ENCODE data around the gene LPCAT2. TPM values are rescaled to one million over a fixed set of nuclear protein-coding genes. Genes with fewer than 3 reads are reported as not detected.

LPCAT2 gene
- total RNA-seq, 6 donors from 2014 or later: 14.4 to 33.9 (median 26.9) TPM

GRCh38 chr16:55505333-55506015 is 3.4 kb upstream of the LPCAT2 start:
- peaks cover 0 to 11% (median 4%) of the 10 kb centered on the region in 4 donors for H3K36me3 ChIP-seq
- H3K27me3 ChIP-seq: no peaks in the 10 kb centered on the region
- no peaks in the 10 kb centered on the region for H3K9me3 ChIP-seq
- TF ChIP-seq POLR2AphosphoS5 (IDR thresholded peaks at IDR 0.05) (no peak), POLR2A (IDR thresholded peaks at IDR 0.05) (no peak), CTCF (IDR thresholded peaks at IDR 0.05) (no peak), EP300 (IDR thresholded peaks at IDR 0.05) (no peak)
- no peak for ATAC-seq (ENCODE audit: low FRiP score in 2 of 2)
- no peak overlapping the region for H3K27ac ChIP-seq
- DNase-seq: no peak
- H3K4me3 ChIP-seq: no peak overlapping the region
- peaks cover 12 to 45% (median 24%) of the 10 kb centered on the region in 4 donors for H3K4me1 ChIP-seq
- 89 to 99% methylated on average over 9 to 10 of the region's 10 CpGs for WGBS, 2 donors

DNA sequence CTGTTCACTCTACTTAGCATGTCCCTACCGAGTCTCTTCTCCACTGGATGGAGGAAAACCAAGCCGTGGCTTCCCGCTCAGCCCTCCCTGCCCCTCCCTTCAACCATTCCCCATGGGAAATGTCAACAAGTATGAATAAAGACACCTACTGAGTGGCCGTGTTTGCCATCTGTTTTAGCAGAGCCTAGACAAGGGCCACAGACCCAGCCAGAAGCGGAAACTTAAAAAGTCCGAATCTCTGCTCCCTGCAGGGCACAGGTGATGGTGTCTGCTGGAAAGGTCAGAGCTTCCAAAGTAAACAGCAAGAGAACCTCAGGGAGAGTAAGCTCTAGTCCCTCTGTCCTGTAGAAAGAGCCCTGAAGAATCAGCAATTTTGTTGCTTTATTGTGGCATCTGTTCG is 2.8 kb upstream of the LPCAT2 start:
- peaks cover 0 to 11% (median 4%) of the 10 kb centered on the region in 4 donors for H3K36me3 ChIP-seq
- TF ChIP-seq CTCF (IDR thresholded peaks at IDR 0.05) (no peak), EP300 (IDR thresholded peaks at IDR 0.05) (no peak), POLR2AphosphoS5 (IDR thresholded peaks at IDR 0.05) (no peak), POLR2A (IDR thresholded peaks at IDR 0.05) (no peak)
- H3K9me3 ChIP-seq: no peaks in the 10 kb centered on the region
- no peak for ATAC-seq (ENCODE audit: low FRiP score in 2 of 2)
- H3K4me1 ChIP-seq: peaks cover 9 to 41% (median 22%) of the 10 kb centered on the region in 4 donors
- no peak for DNase-seq
- no peak overlapping the region for H3K27ac ChIP-seq
- H3K4me3 ChIP-seq: no peak overlapping the region
- no peaks in the 10 kb centered on the region for H3K27me3 ChIP-seq
- 84 to 85% methylated on average over 7 of the region's 7 CpGs for WGBS, 2 donors

DNA sequence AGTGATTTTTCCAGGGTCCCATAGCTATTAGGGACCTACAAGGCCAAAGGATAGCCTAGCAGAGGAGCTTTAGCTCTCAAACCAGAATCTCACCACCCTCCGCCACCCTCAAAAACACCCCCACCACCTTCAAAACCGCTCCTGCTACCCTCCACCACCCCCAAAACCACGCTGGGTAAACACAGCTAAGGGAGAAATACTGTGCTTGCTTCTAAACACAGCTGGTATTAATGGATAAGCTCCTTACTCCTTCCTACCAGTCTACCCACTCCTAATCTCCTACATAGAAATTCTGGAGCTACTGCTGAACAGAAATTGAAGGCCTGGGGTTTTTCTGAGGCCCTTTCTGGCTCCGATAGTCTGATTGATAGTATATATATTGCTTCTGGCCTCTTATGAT is 2.2 kb upstream of the LPCAT2 start:
- peaks cover 6 to 39% (median 20%) of the 10 kb centered on the region in 4 donors for H3K4me1 ChIP-seq
- TF ChIP-seq POLR2AphosphoS5 (IDR thresholded peaks at IDR 0.05) (no peak), CTCF (IDR thresholded peaks at IDR 0.05) (no peak), POLR2A (IDR thresholded peaks at IDR 0.05) (no peak), EP300 (IDR thresholded peaks at IDR 0.05) (no peak)
- H3K27me3 ChIP-seq: no peaks in the 10 kb centered on the region
- no peak for DNase-seq
- WGBS, 2 donors: 72 to 76% methylated on average over 4 of the region's 4 CpGs
- peaks cover 0 to 11% (median 4%) of the 10 kb centered on the region in 4 donors for H3K36me3 ChIP-seq
- H3K27ac ChIP-seq: no peak overlapping the region
- H3K9me3 ChIP-seq: no peaks in the 10 kb centered on the region
- no peak for ATAC-seq (ENCODE audit: low FRiP score in 2 of 2)
- no peak overlapping the region for H3K4me3 ChIP-seq

GRCh38 chr16:55508271-55508921 is 476 bp upstream of the LPCAT2 start:
- Histone ChIP-seq H3K4me3 (peak overlapping the region in 3 of 4 donors; percentile 62 to 77 (median 65)), H3K36me3 (peaks cover 0 to 11% (median 4%) of the 10 kb centered on the region in 4 donors), H3K4me1 (peaks cover 1 to 22% (median 5%) of the 10 kb centered on the region in 4 donors), H3K27ac (peak overlapping the region in 3 of 4 donors; percentile 76 to 89 (median 86)), H3K27me3 (no peaks in the 10 kb centered on the region), H3K9me3 (peaks cover 0 to 6% (median 2%) of the 10 kb centered on the region in 4 donors)
- ATAC-seq (ENCODE audit: low FRiP score in 2 of 2) (peak in 1 of 2 donors; percentile 56), DNase-seq (no peak)
- WGBS, 2 donors: 67 to 69% methylated on average over 9 of the region's 9 CpGs
- TF ChIP-seq CTCF (IDR thresholded peaks at IDR 0.05): no peak
- TF ChIP-seq POLR2AphosphoS5 (IDR thresholded peaks at IDR 0.05): no peak
- TF ChIP-seq EP300 (IDR thresholded peaks at IDR 0.05): no peak
